ENCODE measurements around the gene CHEK1.
"Not testable (repeated sequence)": the region's sequence is repeated elsewhere in the genome, so short reads cannot be mapped to it uniquely, and the experiment has no call there.

Gene CHEK1

GRCh38 chr11:125701858-125702621, 77.1 kb downstream of the CHEK1 start:
- DNase-seq, result no peak

- not testable (repeated sequence) for DNase-seq
Measured at GRCh38 chr11:125704686-125705085, 79.7 kb downstream of the CHEK1 start.

- DNase-seq, result no peak
Measured at GRCh38 chr11:125720781-125721180, 95.8 kb downstream of the CHEK1 start.

GRCh38 chr11:125724125-125724524, 99.2 kb downstream of the CHEK1 start:
- no peak for DNase-seq

Measured in activated naive CD4-positive, alpha-beta T cell (primary cell).